Measurements from ENCODE around the gene SOHLH2. TPM values are rescaled to one million over a fixed set of nuclear protein-coding genes. Genes with fewer than 3 reads are reported as not detected.

The SOHLH2 gene
- polyA plus RNA-seq, 1 donor from 2014 or later = 4.5 TPM

DNA sequence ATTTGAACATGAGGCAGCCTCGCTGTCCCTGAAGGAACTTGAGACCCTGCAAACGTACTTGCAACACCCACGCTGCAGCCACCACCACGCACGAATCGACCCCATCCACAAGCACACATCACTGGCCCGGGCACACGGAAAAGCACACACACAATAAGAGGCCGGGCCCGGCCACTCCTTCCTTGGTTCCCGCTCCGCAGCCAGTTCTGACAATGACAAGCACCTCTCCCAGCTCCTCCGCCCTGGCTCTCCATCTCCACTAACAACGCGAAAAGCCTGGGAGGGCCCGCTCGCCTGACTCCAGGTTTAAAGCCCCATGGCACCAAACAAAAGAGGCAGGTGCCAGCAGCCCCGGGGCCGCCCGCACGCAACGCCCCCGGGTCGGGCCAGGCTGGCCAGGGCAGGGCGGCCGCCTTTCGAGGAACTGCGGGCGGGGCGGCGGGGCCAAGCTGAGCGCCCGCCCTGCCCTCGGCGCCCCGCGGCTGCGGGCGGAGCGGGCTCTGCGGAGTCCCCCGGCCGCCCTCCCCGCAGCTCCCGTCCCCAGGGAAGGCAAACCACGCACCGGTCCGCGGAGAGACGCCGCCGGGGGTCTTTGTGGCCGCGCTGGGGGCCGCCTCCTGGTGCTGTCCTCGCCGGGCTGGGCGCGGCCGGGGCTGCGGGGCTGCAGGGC, 83.7 kb downstream of the SOHLH2 start:
- peak overlapping the region; percentile 87 for H3K4me3 ChIP-seq (ENCODE audit: low read length)
- no peaks in the 10 kb centered on the region for H3K27me3 ChIP-seq (ENCODE audit: insufficient read depth, low read depth, low read length)
- peaks cover 50% of the 10 kb centered on the region for H3K79me2 ChIP-seq (replicated peaks; ENCODE audit: insufficient read depth, low read length)
- peaks cover 3% of the 10 kb centered on the region for H3K36me3 ChIP-seq (ENCODE audit: insufficient read depth, low read length)
- no peaks in the 10 kb centered on the region for H4K20me1 ChIP-seq (ENCODE audit: insufficient read depth)
- peak overlapping the region; percentile 61 for H2AFZ ChIP-seq (ENCODE audit: low read depth, low read length)
- H3F3A ChIP-seq (ENCODE audit: insufficient read depth, low read length, poor library complexity, severe bottlenecking) = no peaks in the 10 kb centered on the region
- peak overlapping the region; percentile 96 for H3K9ac ChIP-seq (ENCODE audit: low read length)
- H3K9me2 ChIP-seq (ENCODE audit: insufficient read depth, low read length) = no peaks in the 10 kb centered on the region
- no peaks in the 10 kb centered on the region for H3K9me3 ChIP-seq (ENCODE audit: low read length)
- H3K27ac ChIP-seq (ENCODE audit: low read length) = peak overlapping the region; percentile 93
- TF ChIP-seq, protein P1, sequence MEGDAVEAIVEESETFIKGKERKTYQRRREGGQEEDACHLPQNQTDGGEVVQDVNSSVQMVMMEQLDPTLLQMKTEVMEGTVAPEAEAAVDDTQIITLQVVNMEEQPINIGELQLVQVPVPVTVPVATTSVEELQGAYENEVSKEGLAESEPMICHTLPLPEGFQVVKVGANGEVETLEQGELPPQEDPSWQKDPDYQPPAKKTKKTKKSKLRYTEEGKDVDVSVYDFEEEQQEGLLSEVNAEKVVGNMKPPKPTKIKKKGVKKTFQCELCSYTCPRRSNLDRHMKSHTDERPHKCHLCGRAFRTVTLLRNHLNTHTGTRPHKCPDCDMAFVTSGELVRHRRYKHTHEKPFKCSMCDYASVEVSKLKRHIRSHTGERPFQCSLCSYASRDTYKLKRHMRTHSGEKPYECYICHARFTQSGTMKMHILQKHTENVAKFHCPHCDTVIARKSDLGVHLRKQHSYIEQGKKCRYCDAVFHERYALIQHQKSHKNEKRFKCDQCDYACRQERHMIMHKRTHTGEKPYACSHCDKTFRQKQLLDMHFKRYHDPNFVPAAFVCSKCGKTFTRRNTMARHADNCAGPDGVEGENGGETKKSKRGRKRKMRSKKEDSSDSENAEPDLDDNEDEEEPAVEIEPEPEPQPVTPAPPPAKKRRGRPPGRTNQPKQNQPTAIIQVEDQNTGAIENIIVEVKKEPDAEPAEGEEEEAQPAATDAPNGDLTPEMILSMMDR (IDR thresholded peaks at IDR 0.05; ENCODE audit: poor library complexity, severe bottlenecking) = peak; percentile 15
- no peak for TF ChIP-seq POLR2AphosphoS5 (IDR thresholded peaks at IDR 0.05)
- TF ChIP-seq RAD21 (conservative IDR thresholded peaks at IDR 0.05) = peak; percentile 44
- TF ChIP-seq EZH2 (IDR thresholded peaks at IDR 0.05; ENCODE audit: borderline replicate concordance, insufficient read depth, low read length, poor library complexity, severe bottlenecking) = no peak
- TF ChIP-seq TAF1 (IDR thresholded peaks at IDR 0.05; ENCODE audit: low read depth) = no peak
- peak; percentile 40 for TF ChIP-seq SMC3 (conservative IDR thresholded peaks at IDR 0.05; ENCODE audit: poor library complexity)
- peak; percentile 78 for TF ChIP-seq MXI1 (conservative IDR thresholded peaks at IDR 0.05; ENCODE audit: poor library complexity, severe bottlenecking)
- TF ChIP-seq, protein P2, sequence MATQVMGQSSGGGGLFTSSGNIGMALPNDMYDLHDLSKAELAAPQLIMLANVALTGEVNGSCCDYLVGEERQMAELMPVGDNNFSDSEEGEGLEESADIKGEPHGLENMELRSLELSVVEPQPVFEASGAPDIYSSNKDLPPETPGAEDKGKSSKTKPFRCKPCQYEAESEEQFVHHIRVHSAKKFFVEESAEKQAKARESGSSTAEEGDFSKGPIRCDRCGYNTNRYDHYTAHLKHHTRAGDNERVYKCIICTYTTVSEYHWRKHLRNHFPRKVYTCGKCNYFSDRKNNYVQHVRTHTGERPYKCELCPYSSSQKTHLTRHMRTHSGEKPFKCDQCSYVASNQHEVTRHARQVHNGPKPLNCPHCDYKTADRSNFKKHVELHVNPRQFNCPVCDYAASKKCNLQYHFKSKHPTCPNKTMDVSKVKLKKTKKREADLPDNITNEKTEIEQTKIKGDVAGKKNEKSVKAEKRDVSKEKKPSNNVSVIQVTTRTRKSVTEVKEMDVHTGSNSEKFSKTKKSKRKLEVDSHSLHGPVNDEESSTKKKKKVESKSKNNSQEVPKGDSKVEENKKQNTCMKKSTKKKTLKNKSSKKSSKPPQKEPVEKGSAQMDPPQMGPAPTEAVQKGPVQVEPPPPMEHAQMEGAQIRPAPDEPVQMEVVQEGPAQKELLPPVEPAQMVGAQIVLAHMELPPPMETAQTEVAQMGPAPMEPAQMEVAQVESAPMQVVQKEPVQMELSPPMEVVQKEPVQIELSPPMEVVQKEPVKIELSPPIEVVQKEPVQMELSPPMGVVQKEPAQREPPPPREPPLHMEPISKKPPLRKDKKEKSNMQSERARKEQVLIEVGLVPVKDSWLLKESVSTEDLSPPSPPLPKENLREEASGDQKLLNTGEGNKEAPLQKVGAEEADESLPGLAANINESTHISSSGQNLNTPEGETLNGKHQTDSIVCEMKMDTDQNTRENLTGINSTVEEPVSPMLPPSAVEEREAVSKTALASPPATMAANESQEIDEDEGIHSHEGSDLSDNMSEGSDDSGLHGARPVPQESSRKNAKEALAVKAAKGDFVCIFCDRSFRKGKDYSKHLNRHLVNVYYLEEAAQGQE (IDR thresholded peaks at IDR 0.05; ENCODE audit: borderline replicate concordance) = peak; percentile 73
- TF ChIP-seq EP300 (conservative IDR thresholded peaks at IDR 0.05; ENCODE audit: poor library complexity, severe bottlenecking) = no peak
- H3K4me2 ChIP-seq (ENCODE audit: low read length) = peak overlapping the region; percentile 68

DNA sequence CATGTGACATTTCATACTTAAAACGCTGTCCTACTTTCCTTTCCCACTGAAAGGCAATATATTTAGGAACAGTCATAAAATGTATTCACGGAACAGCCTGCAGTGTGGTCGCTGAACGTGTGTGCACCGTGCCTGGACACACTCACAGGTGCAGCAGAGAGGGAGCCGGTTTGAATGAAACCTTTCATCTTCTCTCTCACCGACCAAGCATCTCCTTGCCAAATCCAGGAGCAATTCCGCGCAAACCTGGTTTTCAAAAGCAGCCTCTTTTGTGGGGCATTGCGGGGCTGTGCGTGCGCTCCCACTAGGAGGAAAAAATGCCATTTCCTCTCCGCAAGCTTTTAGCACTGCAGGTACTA, 84.2 kb downstream of the SOHLH2 start:
- H3K27me3 ChIP-seq (ENCODE audit: insufficient read depth, low read depth, low read length) = no peaks in the 10 kb centered on the region

More for the DNA sequence above, 84.2 kb downstream of the SOHLH2 start:
- Histone ChIP-seq H3K79me2 (replicated peaks; ENCODE audit: insufficient read depth, low read length) (peaks cover 56% of the 10 kb centered on the region), H3K4me2 (ENCODE audit: low read length) (peak overlapping the region; percentile 68), H3K27ac (ENCODE audit: low read length) (peak overlapping the region; percentile 93), H4K20me1 (ENCODE audit: insufficient read depth) (no peaks in the 10 kb centered on the region), H3K9ac (ENCODE audit: low read length) (peak overlapping the region; percentile 96), H3F3A (ENCODE audit: insufficient read depth, low read length, poor library complexity, severe bottlenecking) (no peaks in the 10 kb centered on the region), H3K9me2 (ENCODE audit: insufficient read depth, low read length) (no peaks in the 10 kb centered on the region), H3K4me3 (ENCODE audit: low read length) (peak overlapping the region; percentile 87), H2AFZ (ENCODE audit: low read depth, low read length) (peak overlapping the region; percentile 61), H3K9me3 (ENCODE audit: low read length) (no peaks in the 10 kb centered on the region), H3K36me3 (ENCODE audit: insufficient read depth, low read length) (peaks cover 8% of the 10 kb centered on the region)
- TF ChIP-seq EZH2 (IDR thresholded peaks at IDR 0.05; ENCODE audit: borderline replicate concordance, insufficient read depth, low read length, poor library complexity, severe bottlenecking) = no peak
- TF ChIP-seq POLR2AphosphoS5 (IDR thresholded peaks at IDR 0.05) = peak; percentile 36
- peak; percentile 46 for TF ChIP-seq SMC3 (conservative IDR thresholded peaks at IDR 0.05; ENCODE audit: poor library complexity)
- TF ChIP-seq, protein P2 (IDR thresholded peaks at IDR 0.05; ENCODE audit: borderline replicate concordance) = no peak
- TF ChIP-seq, protein P1 (IDR thresholded peaks at IDR 0.05; ENCODE audit: poor library complexity, severe bottlenecking) = no peak
- TF ChIP-seq EP300 (conservative IDR thresholded peaks at IDR 0.05; ENCODE audit: poor library complexity, severe bottlenecking) = no peak
- no peak for TF ChIP-seq MXI1 (conservative IDR thresholded peaks at IDR 0.05; ENCODE audit: poor library complexity, severe bottlenecking)
